Measurements from ENCODE around the gene ERAL1. TPM values are rescaled to one million over a fixed set of nuclear protein-coding genes. Genes with fewer than 3 reads are reported as not detected.
A peak's percentile ranks its signal among the peaks of the same experiment; 100 is the strongest.

The ERAL1 gene
- total and polyA plus RNA-seq, 2 of the 13 experiments (the other 11 are each of a cell fraction or from before 2014, with no cell fraction given) = 46.9 to 72.2 TPM

DNA sequence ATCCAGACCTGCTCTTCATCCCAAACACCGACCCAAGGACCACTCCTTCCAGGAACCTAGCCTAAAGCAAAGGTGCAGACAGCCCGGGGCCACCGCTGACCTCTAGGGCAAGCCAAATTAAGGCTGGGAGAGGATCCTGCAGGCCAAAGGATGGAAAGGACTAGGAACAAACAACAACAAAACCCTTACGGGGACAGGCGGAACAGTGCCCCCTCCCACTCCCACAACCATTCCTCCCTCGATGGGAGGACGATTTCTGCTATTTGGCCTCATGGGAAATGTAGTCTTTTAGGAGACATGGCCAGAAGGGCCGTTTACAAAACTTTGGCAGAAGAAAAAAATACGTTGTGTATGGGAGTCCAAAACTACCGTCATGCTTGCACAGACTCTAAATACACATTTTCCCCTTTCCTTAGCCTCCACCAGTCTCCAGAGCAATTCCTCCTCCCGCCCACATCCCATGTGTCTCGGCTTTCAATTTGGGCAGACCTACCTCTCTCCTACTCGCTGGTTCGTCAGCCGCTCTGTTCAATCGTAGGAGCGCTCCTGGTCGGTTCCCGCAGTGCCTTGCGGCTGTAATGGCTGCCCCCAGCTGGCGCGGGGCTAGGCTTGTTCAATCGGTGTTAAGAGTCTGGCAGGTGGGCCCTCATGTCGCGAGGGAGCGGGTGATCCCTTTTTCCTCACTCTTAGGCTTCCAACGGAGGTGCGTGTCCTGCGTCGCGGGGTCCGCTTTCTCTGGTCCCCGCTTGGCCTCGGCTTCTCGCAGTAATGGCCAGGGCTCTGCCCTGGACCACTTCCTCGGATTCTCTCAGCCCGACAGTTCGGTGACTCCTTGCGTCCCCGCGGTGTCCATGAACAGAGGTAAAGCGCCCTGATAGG is at the start of gene ERAL1 (continued):
- TF ChIP-seq, protein P1, sequence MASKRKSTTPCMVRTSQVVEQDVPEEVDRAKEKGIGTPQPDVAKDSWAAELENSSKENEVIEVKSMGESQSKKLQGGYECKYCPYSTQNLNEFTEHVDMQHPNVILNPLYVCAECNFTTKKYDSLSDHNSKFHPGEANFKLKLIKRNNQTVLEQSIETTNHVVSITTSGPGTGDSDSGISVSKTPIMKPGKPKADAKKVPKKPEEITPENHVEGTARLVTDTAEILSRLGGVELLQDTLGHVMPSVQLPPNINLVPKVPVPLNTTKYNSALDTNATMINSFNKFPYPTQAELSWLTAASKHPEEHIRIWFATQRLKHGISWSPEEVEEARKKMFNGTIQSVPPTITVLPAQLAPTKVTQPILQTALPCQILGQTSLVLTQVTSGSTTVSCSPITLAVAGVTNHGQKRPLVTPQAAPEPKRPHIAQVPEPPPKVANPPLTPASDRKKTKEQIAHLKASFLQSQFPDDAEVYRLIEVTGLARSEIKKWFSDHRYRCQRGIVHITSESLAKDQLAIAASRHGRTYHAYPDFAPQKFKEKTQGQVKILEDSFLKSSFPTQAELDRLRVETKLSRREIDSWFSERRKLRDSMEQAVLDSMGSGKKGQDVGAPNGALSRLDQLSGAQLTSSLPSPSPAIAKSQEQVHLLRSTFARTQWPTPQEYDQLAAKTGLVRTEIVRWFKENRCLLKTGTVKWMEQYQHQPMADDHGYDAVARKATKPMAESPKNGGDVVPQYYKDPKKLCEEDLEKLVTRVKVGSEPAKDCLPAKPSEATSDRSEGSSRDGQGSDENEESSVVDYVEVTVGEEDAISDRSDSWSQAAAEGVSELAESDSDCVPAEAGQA (IDR thresholded peaks at IDR 0.05; ENCODE audit: low read depth) = no peak; the same call in 1 of the 2 replicates
- TF ChIP-seq, protein P1 (CRISPR knock-in tag; IDR thresholded peaks at IDR 0.05; ENCODE audit: borderline replicate concordance) = 0 out of 2 replicates have a peak, but pooled peaks have one; percentile 6
- TF ChIP-seq, protein P2, sequence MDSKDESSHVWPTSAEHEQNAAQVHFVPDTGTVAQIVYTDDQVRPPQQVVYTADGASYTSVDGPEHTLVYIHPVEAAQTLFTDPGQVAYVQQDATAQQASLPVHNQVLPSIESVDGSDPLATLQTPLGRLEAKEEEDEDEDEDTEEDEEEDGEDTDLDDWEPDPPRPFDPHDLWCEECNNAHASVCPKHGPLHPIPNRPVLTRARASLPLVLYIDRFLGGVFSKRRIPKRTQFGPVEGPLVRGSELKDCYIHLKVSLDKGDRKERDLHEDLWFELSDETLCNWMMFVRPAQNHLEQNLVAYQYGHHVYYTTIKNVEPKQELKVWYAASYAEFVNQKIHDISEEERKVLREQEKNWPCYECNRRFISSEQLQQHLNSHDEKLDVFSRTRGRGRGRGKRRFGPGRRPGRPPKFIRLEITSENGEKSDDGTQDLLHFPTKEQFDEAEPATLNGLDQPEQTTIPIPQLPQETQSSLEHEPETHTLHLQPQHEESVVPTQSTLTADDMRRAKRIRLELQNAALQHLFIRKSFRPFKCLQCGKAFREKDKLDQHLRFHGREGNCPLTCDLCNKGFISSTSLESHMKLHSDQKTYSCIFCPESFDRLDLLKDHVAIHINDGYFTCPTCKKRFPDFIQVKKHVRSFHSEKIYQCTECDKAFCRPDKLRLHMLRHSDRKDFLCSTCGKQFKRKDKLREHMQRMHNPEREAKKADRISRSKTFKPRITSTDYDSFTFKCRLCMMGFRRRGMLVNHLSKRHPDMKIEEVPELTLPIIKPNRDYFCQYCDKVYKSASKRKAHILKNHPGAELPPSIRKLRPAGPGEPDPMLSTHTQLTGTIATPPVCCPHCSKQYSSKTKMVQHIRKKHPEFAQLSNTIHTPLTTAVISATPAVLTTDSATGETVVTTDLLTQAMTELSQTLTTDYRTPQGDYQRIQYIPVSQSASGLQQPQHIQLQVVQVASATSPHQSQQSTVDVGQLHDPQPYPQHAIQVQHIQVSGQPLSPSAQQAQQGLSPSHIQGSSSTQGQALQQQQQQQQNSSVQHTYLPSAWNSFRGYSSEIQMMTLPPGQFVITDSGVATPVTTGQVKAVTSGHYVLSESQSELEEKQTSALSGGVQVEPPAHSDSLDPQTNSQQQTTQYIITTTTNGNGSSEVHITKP (CRISPR knock-in tag; IDR thresholded peaks at IDR 0.05; ENCODE audit: low read depth) = peak; percentile 83; the same call in 1 of the 2 replicates
- TF ChIP-seq NONO (IDR thresholded peaks at IDR 0.05) (no peak), NONO (CRISPR knock-in tag; conservative IDR thresholded peaks at IDR 0.05) (no peak; the same call in 1 of the 2 replicates), SAP130 (CRISPR knock-in tag; IDR thresholded peaks at IDR 0.05; ENCODE audit: low read depth) (peak; percentile 92), CBX1 (IDR thresholded peaks at IDR 0.05; ENCODE audit: low read depth) (no peak), FIP1L1 (IDR thresholded peaks at IDR 0.05; ENCODE audit: borderline replicate concordance, insufficient read depth, low read depth, low read length) (no peak), SCMH1 (CRISPR knock-in tag; IDR thresholded peaks at IDR 0.05; ENCODE audit: borderline replicate concordance) (no peak), HIVEP1 (CRISPR knock-in tag; IDR thresholded peaks at IDR 0.05) (peak; percentile 45; the same call in 1 of the 2 replicates), FOXK2 (IDR thresholded peaks at IDR 0.05) (no peak), PTBP1 (IDR thresholded peaks at IDR 0.05; ENCODE audit: low read depth, low read length, poor library complexity, severe bottlenecking) (peak; percentile 74), ZNF550 (CRISPR knock-in tag; IDR thresholded peaks at IDR 0.05; ENCODE audit: borderline replicate concordance) (no peak)
- TF ChIP-seq, protein P3, sequence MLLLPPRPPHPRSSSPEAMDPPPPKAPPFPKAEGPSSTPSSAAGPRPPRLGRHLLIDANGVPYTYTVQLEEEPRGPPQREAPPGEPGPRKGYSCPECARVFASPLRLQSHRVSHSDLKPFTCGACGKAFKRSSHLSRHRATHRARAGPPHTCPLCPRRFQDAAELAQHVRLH (CRISPR knock-in tag; IDR thresholded peaks at IDR 0.05; ENCODE audit: borderline replicate concordance, low read depth) = 0 out of 2 replicates have a peak, but pooled peaks have one; percentile 65
- TF ChIP-seq, protein P4, sequence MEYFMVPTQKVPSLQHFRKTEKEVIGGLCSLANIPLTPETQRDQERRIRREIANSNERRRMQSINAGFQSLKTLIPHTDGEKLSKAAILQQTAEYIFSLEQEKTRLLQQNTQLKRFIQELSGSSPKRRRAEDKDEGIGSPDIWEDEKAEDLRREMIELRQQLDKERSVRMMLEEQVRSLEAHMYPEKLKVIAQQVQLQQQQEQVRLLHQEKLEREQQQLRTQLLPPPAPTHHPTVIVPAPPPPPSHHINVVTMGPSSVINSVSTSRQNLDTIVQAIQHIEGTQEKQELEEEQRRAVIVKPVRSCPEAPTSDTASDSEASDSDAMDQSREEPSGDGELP (IDR thresholded peaks at IDR 0.05; ENCODE audit: borderline replicate concordance, low read depth) = peak; percentile 88
- TF ChIP-seq, protein P5, sequence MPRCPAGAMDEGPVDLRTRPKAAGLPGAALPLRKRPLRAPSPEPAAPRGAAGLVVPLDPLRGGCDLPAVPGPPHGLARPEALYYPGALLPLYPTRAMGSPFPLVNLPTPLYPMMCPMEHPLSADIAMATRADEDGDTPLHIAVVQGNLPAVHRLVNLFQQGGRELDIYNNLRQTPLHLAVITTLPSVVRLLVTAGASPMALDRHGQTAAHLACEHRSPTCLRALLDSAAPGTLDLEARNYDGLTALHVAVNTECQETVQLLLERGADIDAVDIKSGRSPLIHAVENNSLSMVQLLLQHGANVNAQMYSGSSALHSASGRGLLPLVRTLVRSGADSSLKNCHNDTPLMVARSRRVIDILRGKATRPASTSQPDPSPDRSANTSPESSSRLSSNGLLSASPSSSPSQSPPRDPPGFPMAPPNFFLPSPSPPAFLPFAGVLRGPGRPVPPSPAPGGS (CRISPR knock-in tag; IDR thresholded peaks at IDR 0.05) = no peak

Data from HepG2 (cell line).